Fibroblast of mammary gland (primary cell): ENCODE results near the gene ADAMTS2.

Source experiments
- DNase-seq: peaks from one replicate; pipeline ENCODE4 v3.0.0-alpha.2; 2010; ENCODE audit warnings: low read depth
- H3K4me3 ChIP-seq: 2 replicates; pipeline ENCODE4 v1.5.1; 2011; ENCODE audit warnings: low read depth, mild to moderate bottlenecking, low read length, moderate library complexity; ENCODE audit not compliant: control insufficient read depth
- TF ChIP-seq, protein P1 (sequence below): conservative IDR thresholded peaks from 2 replicates; pipeline ENCODE4 v1.5.1; 2011; ENCODE audit warnings: low read depth, low read length, inconsistent platforms; ENCODE audit not compliant: control insufficient read depth, insufficient read depth

Gene ADAMTS2

GRCh38 chr5:179194941-179195381, 150.3 kb downstream of the ADAMTS2 start:
- no peak for DNase-seq
- TF ChIP-seq, protein P1, sequence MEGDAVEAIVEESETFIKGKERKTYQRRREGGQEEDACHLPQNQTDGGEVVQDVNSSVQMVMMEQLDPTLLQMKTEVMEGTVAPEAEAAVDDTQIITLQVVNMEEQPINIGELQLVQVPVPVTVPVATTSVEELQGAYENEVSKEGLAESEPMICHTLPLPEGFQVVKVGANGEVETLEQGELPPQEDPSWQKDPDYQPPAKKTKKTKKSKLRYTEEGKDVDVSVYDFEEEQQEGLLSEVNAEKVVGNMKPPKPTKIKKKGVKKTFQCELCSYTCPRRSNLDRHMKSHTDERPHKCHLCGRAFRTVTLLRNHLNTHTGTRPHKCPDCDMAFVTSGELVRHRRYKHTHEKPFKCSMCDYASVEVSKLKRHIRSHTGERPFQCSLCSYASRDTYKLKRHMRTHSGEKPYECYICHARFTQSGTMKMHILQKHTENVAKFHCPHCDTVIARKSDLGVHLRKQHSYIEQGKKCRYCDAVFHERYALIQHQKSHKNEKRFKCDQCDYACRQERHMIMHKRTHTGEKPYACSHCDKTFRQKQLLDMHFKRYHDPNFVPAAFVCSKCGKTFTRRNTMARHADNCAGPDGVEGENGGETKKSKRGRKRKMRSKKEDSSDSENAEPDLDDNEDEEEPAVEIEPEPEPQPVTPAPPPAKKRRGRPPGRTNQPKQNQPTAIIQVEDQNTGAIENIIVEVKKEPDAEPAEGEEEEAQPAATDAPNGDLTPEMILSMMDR = no peak
- no peak overlapping the region for H3K4me3 ChIP-seq

DNA sequence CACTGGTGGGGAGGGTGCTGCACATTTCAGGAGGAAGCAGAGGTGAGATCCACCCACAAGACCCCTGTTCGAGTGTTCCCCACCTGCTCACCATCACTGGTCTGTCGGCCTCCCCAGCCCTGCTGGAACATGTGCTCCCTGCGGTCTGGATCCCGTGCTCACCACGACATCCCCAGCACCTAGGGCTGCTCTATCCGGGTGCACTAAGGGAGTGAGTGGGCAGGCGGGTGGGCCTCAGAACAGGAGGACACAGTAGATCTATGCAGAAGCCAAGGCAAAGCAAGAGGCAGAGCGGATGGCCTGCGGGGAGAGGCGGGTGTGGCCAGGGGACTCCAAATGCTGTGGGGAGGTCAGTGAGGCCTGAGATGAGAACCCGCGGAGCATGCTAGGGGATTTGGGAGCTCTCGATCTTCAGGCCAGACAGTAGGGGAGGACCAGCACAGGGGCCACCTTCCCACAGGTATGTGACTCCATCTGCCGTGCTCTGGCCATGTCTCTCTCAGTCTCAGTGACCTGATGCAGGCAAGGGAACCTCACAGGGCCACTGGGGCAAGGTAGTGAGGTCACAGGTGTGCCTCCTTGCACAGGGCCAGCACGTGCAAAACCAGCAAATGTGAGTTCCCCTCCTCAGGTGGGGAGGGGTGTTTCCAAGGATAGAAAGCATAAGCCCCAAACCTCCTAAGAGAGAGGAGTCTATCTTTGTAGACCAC, 150.9 kb downstream of the ADAMTS2 start:
- H3K4me3 ChIP-seq = no peak overlapping the region
- TF ChIP-seq, protein P1 = no peak
- no peak for DNase-seq

GRCh38 chr5:179193746-179194145, 151.5 kb downstream of the ADAMTS2 start:
- TF ChIP-seq, protein P1 = no peak
- H3K4me3 ChIP-seq = no peak overlapping the region
- no peak for DNase-seq

DNA sequence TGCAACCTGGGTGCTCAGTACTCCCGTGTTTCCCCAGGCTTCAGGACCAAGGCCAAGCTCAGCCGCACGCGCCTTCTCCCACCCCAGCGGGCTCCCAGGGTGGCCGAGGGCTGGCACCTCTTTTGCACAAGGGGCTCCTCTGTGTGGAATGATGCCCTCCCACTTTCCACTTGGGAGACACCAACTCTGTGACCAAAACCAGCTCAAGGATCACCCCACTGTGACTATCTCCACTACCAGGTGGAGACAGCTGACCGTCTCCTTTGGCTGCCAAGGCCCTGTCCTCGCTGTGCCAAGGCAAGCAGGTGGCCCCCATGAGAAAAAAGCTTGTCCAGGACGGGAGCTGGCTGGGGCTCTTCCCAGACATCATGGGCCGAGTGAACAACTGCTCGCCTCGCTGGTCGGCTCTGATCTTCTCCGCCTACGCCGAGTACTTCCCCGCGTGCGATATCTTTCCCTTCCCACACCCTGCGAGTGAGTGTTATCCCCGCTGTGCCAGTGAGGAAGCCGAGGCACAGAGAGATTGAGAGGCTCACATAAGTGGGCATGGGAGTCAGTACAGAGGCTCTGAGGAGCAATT, 152.3 kb downstream of the ADAMTS2 start:
- no peak for DNase-seq
- H3K4me3 ChIP-seq = no peak overlapping the region
- TF ChIP-seq, protein P1 = no peak

- TF ChIP-seq, protein P1 = no peak
- H3K4me3 ChIP-seq = no peak overlapping the region
- DNase-seq = no peak
These were observed 152.9 kb downstream of the ADAMTS2 start for GRCh38 chr5:179192185-179192890.

DNA sequence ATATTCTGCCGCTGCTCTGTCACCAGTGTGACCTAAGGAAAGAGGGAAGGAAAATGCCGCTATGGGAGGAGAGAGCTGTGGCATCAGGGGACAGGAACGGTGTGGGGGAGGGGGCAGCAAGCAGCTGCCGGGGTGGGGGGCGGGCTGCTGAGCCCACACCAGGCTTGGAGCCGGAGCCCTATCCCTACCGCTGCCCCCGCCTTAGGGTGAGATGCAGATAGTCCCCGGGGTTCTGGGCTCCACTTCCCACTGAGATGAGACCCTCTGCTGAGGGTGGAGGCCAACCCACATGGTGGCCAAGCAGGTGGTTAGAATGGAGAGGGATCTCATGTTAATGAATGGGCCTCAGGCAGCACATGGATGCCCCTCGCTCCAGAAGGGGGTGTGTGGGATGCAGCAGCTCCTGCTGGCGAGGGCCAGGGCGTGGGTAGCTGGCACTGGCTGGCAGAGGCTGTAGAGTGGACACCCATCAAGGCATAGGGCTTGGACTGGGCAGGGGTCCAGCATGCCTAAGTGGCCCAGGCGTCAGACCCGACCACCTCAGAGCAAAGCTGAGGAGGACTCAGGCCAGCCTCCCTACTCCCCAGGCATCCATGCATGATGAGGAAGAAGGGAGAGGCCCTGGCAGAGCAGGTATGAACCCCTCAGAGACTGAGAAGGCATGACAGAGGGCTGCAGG, 153.6 kb downstream of the ADAMTS2 start:
- TF ChIP-seq, protein P1 = no peak
- H3K4me3 ChIP-seq = no peak overlapping the region
- no peak for DNase-seq
